B cell (primary cell): Measurements from ENCODE around the gene CDC42BPB. TPM values are rescaled to one million over a fixed set of nuclear protein-coding genes. Genes with fewer than 3 reads are reported as not detected.

Source experiments
- ATAC-seq: fragments of 200-7000 bp; cut with Tn5 transposase; one replicate; pipeline ENCODE4 v1.10.0; 2021; ENCODE audit warnings: low read depth, mild to moderate bottlenecking, moderate number of reproducible peaks, moderate library complexity
- CTCF ChIA-PET: fragments of 350-600 bp; sonication (Branson Sonifier 250); formaldehyde crosslinking; loops from one replicate; lab custom pipeline; 2021; ENCODE audit warnings: antibody characterized with exemption, inconsistent platforms; lab: Charles Lee
- POLR2A ChIA-PET: fragments of 350-600 bp; sonication (Branson Sonifier 250); formaldehyde crosslinking; loops from one replicate; lab custom pipeline; 2021; ENCODE audit warnings: antibody characterized with exemption; lab: Charles Lee
- DNase-seq: peaks from one replicate; pipeline ENCODE4 v3.0.0; 2013
- H2AFZ ChIP-seq: 2 replicates; pipeline ENCODE4 v1.6.1; 2012; ENCODE audit warnings: mild to moderate bottlenecking, low read depth, low read length; ENCODE audit not compliant: insufficient read depth, poor library complexity, severe bottlenecking
- H3K27ac ChIP-seq, 2 donors: 1 replicate in 1 of 2; 2 replicates in 1 of 2; pipeline ENCODE4 v1.5.1; 2012 to 2013; ENCODE audit warnings: low read length in 2 of 2, mild to moderate bottlenecking in 2 of 2, moderate library complexity in 1 of 2
- H3K27me3 ChIP-seq, 4 experiments: fragments of 200-600 bp in 1 of 4; sonication (generic) in 1 of 4; replicated peaks in 1 of 4; 1 replicate in 2 of 4; 2 replicates in 2 of 4; pipeline versions ENCODE4 v1.6.1 to v1.7.0; 2013 to 2016; ENCODE audit warnings: low read length in 3 of 4, mild to moderate bottlenecking in 2 of 4, mixed read lengths in 1 of 4, moderate library complexity in 1 of 4; ENCODE audit not compliant: insufficient read depth in 4 of 4, control insufficient read depth in 3 of 4; ENCODE audit errors: control extremely low read depth in 1 of 4
- H3K36me3 ChIP-seq, 2 experiments: replicated peaks in 1 of 2; 1 replicate in 1 of 2; 2 replicates in 1 of 2; pipeline versions ENCODE4 v1.6.1 to v1.7.1; 2013; ENCODE audit warnings: low read length in 1 of 2; ENCODE audit not compliant: insufficient read depth in 2 of 2, control insufficient read depth in 1 of 2; ENCODE audit errors: control extremely low read depth in 1 of 2, extremely low read depth in 1 of 2
- H3K4me1 ChIP-seq, 2 donors: fragments of 200-600 bp in 1 of 2; sonication (generic) in 1 of 2; 1 replicate in 1 of 2; 2 replicates in 1 of 2; pipeline versions ENCODE4 v1.5.1 to v1.6.1; 2013 to 2017; ENCODE audit warnings: low read length in 2 of 2; ENCODE audit not compliant: control insufficient read depth in 2 of 2, insufficient read depth in 2 of 2
- H3K4me2 ChIP-seq: replicated peaks from 2 replicates; pipeline ENCODE3; 2012; ENCODE audit warnings: mild to moderate bottlenecking, low read depth, low read length; ENCODE audit not compliant: poor library complexity, severe bottlenecking
- H3K4me3 ChIP-seq, 5 experiments: fragments of 200-600 bp in 1 of 5; sonication (generic) in 1 of 5; 1 replicate in 3 of 5; 2 replicates in 2 of 5; pipeline versions ENCODE4 v1.5.1 to v1.7.0; 2011 to 2016; ENCODE audit warnings: low read length in 4 of 5, mild to moderate bottlenecking in 4 of 5, low read depth in 2 of 5, control low read depth in 1 of 5, moderate library complexity in 1 of 5; ENCODE audit not compliant: insufficient read depth in 1 of 5; ENCODE audit errors: control extremely low read depth in 1 of 5, extremely low read depth in 1 of 5
- H3K79me2 ChIP-seq: fragments of 200-600 bp; sonication (generic); one replicate; pipeline ENCODE4 v1.6.0; 2016; ENCODE audit warnings: low read length; ENCODE audit not compliant: control insufficient read depth, insufficient read depth
- H3K9ac ChIP-seq: fragments of 200-600 bp; sonication (generic); 2 replicates; pipeline ENCODE4 v1.6.1; 2017; ENCODE audit warnings: mild to moderate bottlenecking, low read length, moderate library complexity
- H3K9me3 ChIP-seq, 3 donors: one replicate each; pipeline versions ENCODE4 v1.6.1 to v1.7.1; 2013; ENCODE audit warnings: low read length in 2 of 3; ENCODE audit not compliant: control insufficient read depth in 2 of 3, insufficient read depth in 1 of 3; ENCODE audit errors: control extremely low read depth in 1 of 3
- H4K20me1 ChIP-seq: 2 replicates; pipeline ENCODE4 v1.6.0; 2012; ENCODE audit warnings: mild to moderate bottlenecking, low read length; ENCODE audit not compliant: insufficient read depth, control insufficient read depth, poor library complexity, severe bottlenecking
- H3K27ac Mint-ChIP-seq: one replicate; pipeline ENCODE4 v1.8.0; 2021; ENCODE audit warnings: mixed read lengths
- H3K27me3 Mint-ChIP-seq: one replicate; pipeline ENCODE4 v1.8.0; 2021; ENCODE audit warnings: mixed read lengths
- H3K4me1 Mint-ChIP-seq: one replicate; pipeline ENCODE4 v1.8.0; 2021; ENCODE audit warnings: mixed read lengths
- H3K4me3 Mint-ChIP-seq: one replicate; pipeline ENCODE4 v1.8.0; 2021; ENCODE audit warnings: mixed read lengths
- H3K9me3 Mint-ChIP-seq: one replicate; pipeline ENCODE4 v1.8.0; 2022; ENCODE audit warnings: mixed read lengths; ENCODE audit not compliant: insufficient read depth
- CTCF ChIP-seq: fragments of 200-600 bp; IDR thresholded peaks from one replicate; pipeline ENCODE4 v1.8.0; 2022; ENCODE audit warnings: antibody characterized with exemption, mild to moderate bottlenecking
- EZH2 ChIP-seq: IDR thresholded peaks from 2 replicates; pipeline ENCODE4 v1.6.1; 2012; ENCODE audit warnings: borderline replicate concordance, low read depth, mild to moderate bottlenecking, moderate library complexity, low read length; ENCODE audit not compliant: insufficient read depth, poor library complexity, severe bottlenecking
- WGBS: methylation state at CpG from one replicate; pipeline ENCODE4 v1.1.5; 2013; ENCODE audit warnings: missing lambda C conversion rate; ENCODE audit not compliant: insufficient coverage; 5-methylcytosine and 5-hydroxymethylcytosine counted together
- intact Hi-C: fragments of 100-400 bp; cut with micrococcal nuclease; formaldehyde crosslinking; loops from one replicate; pipeline ENCODE4 v1.10.0; 2022
- polyA plus RNA-seq: library from polyadenylated mRNA; depleted of rRNA; stranded (reverse); fragments of >200 nt; gene quantifications from 2 replicates; pipeline ENCODE4 v1.2.3, GENCODE V29; 2012
- total RNA-seq, 2 donors: library from RNA; stranded (reverse); fragments of 120-200 nt in 1 of 2; gene quantifications; 1 replicate in 1 of 2; 2 replicates in 1 of 2; pipeline versions ENCODE4 v1.2.3 to v1.2.4, GENCODE V29; 2013 to 2022

The CDC42BPB gene
- total and polyA plus RNA-seq, 2 donors (not counting 1 experiment from before 2014, with no cell fraction given), result 23.9 to 52.5 TPM

DNA sequence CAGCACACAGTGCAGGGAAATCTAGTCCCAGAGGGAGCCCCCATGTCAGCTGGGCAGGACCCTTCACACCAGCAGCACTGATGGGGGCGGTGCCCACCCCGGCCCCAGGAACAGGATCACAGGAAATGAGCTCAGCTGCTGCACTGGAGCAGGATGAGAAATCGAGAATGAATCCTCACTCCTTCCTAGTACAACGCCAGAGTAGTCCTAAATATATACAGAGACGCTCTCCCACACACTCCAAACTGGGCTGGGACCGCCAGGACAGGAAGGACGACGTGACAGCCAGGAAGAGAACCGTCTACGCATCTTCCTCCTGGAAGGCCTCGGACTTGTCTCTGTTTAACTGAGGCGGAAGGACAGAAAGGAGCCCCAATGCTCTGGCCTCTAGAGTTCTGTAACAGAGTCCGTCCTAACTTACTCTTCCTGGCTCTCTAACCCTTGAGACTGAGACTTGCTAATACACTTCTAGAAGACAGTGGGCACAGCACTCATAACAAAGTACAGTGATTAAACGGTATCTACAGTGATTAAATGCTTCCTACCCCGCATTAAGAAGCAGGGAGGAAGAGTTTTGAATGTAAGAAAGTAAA lies 33.4 kb downstream of the CDC42BPB start:
- Mint-ChIP-seq H3K27me3 (no peaks in the 10 kb centered on the region), H3K27ac (no peak overlapping the region), H3K4me1 (peaks cover 36% of the 10 kb centered on the region), H3K4me3 (no peak overlapping the region), H3K9me3 (no peaks in the 10 kb centered on the region)
- Histone ChIP-seq H3K9me3 (peaks cover 0 to 5% (median 2%) of the 10 kb centered on the region in 3 donors), H3K36me3 (no peaks in the 10 kb centered on the region), H3K27me3 (no peaks in the 10 kb centered on the region), H3K9ac (no peak overlapping the region), H3K4me3 (no peak overlapping the region), H3K4me1 (peaks cover 9 to 12% of the 10 kb centered on the region in 2 donors), H4K20me1 (peaks cover 11% of the 10 kb centered on the region), H3K79me2 (peaks cover 62% of the 10 kb centered on the region), H3K27ac (no peak overlapping the region), H2AFZ (no peak overlapping the region), H3K4me2 (no peak overlapping the region)
- DNase-seq, result no peak
- ChIA-PET POLR2A (no interaction called here), CTCF (no interaction called here)
- intact Hi-C loops, result no loop called here
- TF ChIP-seq EZH2, result no peak
- no peak for ATAC-seq
- 92% methylated on average over 11 of the region's 15 CpGs for WGBS

- CTCF ChIA-PET, result interaction anchor here (1.4 kb wide), 1 partner anchor 82 kb away, joined by 3 read pairs; no protein-coding TSS in a partner anchor
- ATAC-seq, result no peak
- peaks cover 32% of the 10 kb centered on the region for H3K4me1 Mint-ChIP-seq
Observed at GRCh38 chr14:103022685-103023044, 34.7 kb downstream of the CDC42BPB start.

More at GRCh38 chr14:103022685-103023044, 34.7 kb downstream of the CDC42BPB start:
- H3K4me3 Mint-ChIP-seq, result no peak overlapping the region
- DNase-seq, result no peak
- H3K27me3 Mint-ChIP-seq, result no peaks in the 10 kb centered on the region
- Histone ChIP-seq H3K4me2 (no peak overlapping the region), H3K4me3 (no peak overlapping the region), H3K27ac (no peak overlapping the region), H3K36me3 (no peaks in the 10 kb centered on the region), H3K79me2 (peaks cover 72% of the 10 kb centered on the region), H3K9ac (no peak overlapping the region), H3K9me3 (peaks cover 0 to 5% (median 2%) of the 10 kb centered on the region in 3 donors), H3K27me3 (no peaks in the 10 kb centered on the region), H3K4me1 (peaks cover 0 to 6% of the 10 kb centered on the region in 2 donors), H4K20me1 (peaks cover 17% of the 10 kb centered on the region), H2AFZ (no peak overlapping the region)
- H3K9me3 Mint-ChIP-seq, result no peaks in the 10 kb centered on the region
- WGBS, result no CpG with 5 or more reads among the region's 2 CpGs
- intact Hi-C loops, result no loop called here
- POLR2A ChIA-PET, result no interaction called here
- no peak for TF ChIP-seq CTCF
- no peak overlapping the region for H3K27ac Mint-ChIP-seq
